ENCODE results near the gene PLXNA2. TPM values are rescaled to one million over a fixed set of nuclear protein-coding genes. Genes with fewer than 3 reads are reported as not detected.

The PLXNA2 gene
- total and polyA plus RNA-seq, 7 donors = 2.4 to 16.1 (median 6.4) TPM

DNA sequence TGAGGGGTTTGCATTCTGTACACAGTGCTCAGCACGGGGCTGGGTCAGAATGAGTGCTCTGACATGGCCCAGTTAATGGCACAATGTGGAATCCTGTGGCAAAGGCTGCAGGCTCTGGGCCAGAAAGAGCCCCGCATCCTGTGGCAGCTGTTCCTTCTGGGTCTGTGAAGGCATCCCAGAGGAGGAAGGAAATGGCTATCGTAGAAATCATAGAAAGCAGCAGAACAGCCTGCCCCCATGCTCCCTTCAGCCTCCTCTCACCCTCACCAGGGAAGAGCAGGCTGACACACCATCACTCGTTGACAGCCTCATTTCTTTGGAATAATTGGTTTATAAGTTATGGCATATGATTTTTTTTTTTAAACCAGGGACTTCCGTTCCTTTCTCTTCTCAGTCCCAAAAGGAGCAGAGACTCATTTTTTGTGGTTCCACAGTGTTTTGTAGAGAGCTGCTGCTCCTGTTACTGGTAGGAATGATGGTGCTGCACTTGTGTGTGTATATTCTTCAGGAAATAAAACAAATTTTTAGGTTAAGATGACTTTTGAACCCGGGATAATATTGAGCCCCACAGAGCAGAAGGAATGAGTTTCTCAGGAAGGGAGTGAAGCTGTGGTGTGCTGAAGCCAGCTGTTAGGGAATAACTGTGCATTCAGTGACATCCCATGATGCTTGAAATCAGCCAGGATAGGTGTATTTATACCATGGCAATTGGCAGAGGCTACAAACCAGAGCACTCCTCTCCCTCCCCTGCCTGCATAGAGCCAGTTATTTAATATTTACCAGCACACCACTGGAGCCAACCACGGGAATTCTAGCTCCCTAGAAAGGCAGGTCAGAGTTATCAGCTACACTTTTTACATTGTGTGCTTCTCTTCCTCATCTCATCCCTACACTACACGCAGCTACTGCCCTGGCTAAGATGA lies 32.0 kb downstream of the PLXNA2 start:
- no peak for DNase-seq
- Histone ChIP-seq H3K4me3 (no peak overlapping the region), H3K27ac (no peak overlapping the region), H3K4me1 (peaks cover 0 to 32% (median 15%) of the 10 kb centered on the region in 4 donors), H3K9me3 (no peaks in the 10 kb centered on the region), H3K27me3 (no peaks in the 10 kb centered on the region), H3K36me3 (peaks cover 0 to 47% (median 11%) of the 10 kb centered on the region in 4 donors)
- intact Hi-C loops (cut with DNase I) = no loop called here
- TF ChIP-seq, protein P1, sequence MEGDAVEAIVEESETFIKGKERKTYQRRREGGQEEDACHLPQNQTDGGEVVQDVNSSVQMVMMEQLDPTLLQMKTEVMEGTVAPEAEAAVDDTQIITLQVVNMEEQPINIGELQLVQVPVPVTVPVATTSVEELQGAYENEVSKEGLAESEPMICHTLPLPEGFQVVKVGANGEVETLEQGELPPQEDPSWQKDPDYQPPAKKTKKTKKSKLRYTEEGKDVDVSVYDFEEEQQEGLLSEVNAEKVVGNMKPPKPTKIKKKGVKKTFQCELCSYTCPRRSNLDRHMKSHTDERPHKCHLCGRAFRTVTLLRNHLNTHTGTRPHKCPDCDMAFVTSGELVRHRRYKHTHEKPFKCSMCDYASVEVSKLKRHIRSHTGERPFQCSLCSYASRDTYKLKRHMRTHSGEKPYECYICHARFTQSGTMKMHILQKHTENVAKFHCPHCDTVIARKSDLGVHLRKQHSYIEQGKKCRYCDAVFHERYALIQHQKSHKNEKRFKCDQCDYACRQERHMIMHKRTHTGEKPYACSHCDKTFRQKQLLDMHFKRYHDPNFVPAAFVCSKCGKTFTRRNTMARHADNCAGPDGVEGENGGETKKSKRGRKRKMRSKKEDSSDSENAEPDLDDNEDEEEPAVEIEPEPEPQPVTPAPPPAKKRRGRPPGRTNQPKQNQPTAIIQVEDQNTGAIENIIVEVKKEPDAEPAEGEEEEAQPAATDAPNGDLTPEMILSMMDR (IDR thresholded peaks at IDR 0.05) = no peak
- WGBS, 2 donors = 56 to 73% methylated on average over 8 of the region's 8 CpGs

DNA sequence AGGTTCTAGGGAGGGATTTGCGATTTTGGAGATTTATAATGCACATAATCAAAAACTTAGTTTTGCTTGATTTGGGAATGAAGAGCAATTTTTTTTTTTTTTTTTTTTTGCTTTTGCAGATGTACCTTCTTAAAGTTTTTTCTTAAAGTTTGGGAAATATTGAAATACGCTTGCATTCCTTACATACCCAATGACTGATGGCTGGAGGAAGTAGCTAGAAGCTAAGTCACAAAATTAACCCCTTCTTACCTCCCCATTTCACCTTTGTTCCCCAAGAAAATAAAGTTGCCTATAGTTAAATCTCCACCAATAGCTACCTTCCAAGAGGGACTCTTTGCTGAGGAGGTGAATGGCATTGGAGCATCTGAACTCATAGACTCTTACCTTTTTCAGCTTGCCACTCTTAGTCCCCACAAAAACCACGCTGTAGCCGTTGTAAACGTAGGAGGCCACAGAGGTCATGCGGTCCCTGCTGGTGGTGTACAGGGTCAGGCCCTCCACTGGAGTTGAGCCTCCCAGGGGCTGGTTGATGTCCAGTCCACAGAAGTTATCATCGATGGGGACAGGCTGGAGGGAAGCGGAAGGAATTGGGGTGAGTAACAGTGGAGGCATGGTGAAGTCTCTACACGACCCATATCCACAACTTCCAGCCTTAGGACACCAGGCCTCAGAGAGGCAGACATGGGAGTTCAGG lies 34.1 kb downstream of the PLXNA2 start:
- H3K27me3 ChIP-seq = no peaks in the 10 kb centered on the region
- intact Hi-C loops (cut with DNase I) = no loop called here
- H3K27ac ChIP-seq = no peak overlapping the region
- H3K4me3 ChIP-seq = no peak overlapping the region
- H3K4me1 ChIP-seq = peaks cover 0 to 21% (median 8%) of the 10 kb centered on the region in 4 donors
- H3K9me3 ChIP-seq = no peaks in the 10 kb centered on the region
- 87 to 90% methylated on average over 9 of the region's 9 CpGs for WGBS, 2 donors
- no peak for DNase-seq
- TF ChIP-seq EP300 (IDR thresholded peaks at IDR 0.05) = no peak
- TF ChIP-seq POLR2AphosphoS5 (IDR thresholded peaks at IDR 0.05) = no peak
- no peak for TF ChIP-seq POLR2A (IDR thresholded peaks at IDR 0.05)
- TF ChIP-seq, protein P1 (IDR thresholded peaks at IDR 0.05) = no peak
- H3K36me3 ChIP-seq = peaks cover 0 to 31% (median 0%) of the 10 kb centered on the region in 4 donors

- Histone ChIP-seq H3K4me1 (peaks cover 0 to 13% (median 7%) of the 10 kb centered on the region in 4 donors), H3K9me3 (no peaks in the 10 kb centered on the region), H3K36me3 (peaks cover 0 to 31% (median 0%) of the 10 kb centered on the region in 4 donors), H3K27me3 (no peaks in the 10 kb centered on the region), H3K27ac (no peak overlapping the region), H3K4me3 (no peak overlapping the region)
- 91 to 95% methylated on average over 3 of the region's 3 CpGs for WGBS, 2 donors
- DNase-seq = no peak
- no peak for TF ChIP-seq POLR2AphosphoS5 (IDR thresholded peaks at IDR 0.05)
- TF ChIP-seq EP300 (IDR thresholded peaks at IDR 0.05) = no peak
- TF ChIP-seq, protein P1 (IDR thresholded peaks at IDR 0.05) = no peak
- TF ChIP-seq POLR2A (IDR thresholded peaks at IDR 0.05) = no peak
- intact Hi-C loops (cut with DNase I) = no loop called here
Measured at GRCh38 chr1:208209286-208209685, 34.9 kb downstream of the PLXNA2 start.

DNA sequence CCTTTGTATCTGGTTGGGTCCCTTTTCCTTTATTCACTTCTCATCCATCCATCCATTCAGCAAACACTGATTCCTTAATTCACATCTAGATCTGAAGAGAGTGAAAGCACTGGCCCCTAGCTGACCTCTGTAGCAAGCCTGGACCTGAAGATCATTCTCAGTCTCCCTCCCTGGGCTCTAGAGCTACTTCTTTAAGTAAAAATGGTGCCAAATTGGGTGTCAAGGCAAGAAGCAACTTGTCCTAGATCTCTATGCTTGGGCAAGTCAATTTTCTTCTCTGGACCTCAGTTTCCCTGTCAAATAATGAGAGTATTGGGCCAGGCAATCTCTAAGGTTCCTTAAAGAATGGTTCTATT lies 36.1 kb downstream of the PLXNA2 start:
- Histone ChIP-seq H3K36me3 (peaks cover 0 to 31% (median 0%) of the 10 kb centered on the region in 4 donors), H3K4me3 (no peak overlapping the region), H3K9me3 (no peaks in the 10 kb centered on the region), H3K4me1 (peaks cover 0 to 10% (median 10%) of the 10 kb centered on the region in 4 donors), H3K27me3 (no peaks in the 10 kb centered on the region), H3K27ac (peak overlapping the region in 3 of 4 donors; percentile 2 to 60 (median 24))
- intact Hi-C loops (cut with DNase I) = no loop called here
- no peak for DNase-seq
- TF ChIP-seq POLR2A (IDR thresholded peaks at IDR 0.05) (no peak), EP300 (IDR thresholded peaks at IDR 0.05) (no peak), POLR2AphosphoS5 (IDR thresholded peaks at IDR 0.05) (no peak)
- TF ChIP-seq, protein P1 (IDR thresholded peaks at IDR 0.05) = no peak
